AML-193 (cell line): ENCODE data around the gene SORBS1.

Experiments used
- DNase-seq, 2 experiments: peaks; one replicate each; lab custom pipeline; 2025; lab: John Stamatoyannopoulos, UW

The SORBS1 gene

GRCh38 chr10:95513941-95514392 is 47.2 kb downstream of the SORBS1 start:
- no peak for DNase-seq

- no peak for DNase-seq
Measured at GRCh38 chr10:95513008-95513589, 48.1 kb downstream of the SORBS1 start.

DNA sequence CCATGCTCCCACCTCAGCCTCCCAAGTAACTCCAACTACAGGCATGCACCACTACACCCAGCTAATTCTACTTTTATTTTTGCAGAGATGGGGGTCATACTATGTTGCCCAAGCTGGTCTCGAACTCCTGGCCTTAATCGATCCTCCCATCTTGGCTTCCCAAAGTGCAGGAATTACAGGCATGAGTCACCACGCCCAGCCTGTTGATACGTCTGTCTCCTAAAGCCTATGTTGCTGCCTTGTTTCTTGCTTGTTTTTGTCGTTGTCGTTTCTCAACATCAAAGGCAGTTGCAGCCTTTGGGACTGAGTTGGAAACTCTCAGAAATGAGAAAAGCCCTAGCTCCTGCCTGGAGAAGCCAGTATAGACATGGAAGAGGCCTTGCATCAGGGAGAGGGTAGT is 49.9 kb downstream of the SORBS1 start:
- DNase-seq = no peak

DNA sequence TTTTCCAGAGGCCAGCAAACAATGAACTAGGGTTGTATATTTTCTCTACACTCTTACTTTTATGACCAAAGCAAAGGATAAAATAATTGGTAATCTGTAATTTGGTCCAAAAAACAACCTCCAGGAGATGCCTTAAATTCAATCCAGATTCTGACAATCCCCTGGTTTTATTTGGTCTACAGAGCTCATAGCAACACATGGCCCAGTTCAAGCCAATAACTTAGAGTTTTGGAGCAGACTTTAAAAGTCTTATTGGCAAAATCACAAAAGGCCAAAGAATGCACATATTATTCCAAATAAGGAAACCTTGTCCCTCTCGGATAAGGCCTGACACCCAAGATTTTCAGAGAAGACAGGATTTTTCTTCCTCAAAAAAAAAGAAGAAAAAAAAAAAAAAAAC is 51.9 kb downstream of the SORBS1 start:
- DNase-seq = no peak

DNA sequence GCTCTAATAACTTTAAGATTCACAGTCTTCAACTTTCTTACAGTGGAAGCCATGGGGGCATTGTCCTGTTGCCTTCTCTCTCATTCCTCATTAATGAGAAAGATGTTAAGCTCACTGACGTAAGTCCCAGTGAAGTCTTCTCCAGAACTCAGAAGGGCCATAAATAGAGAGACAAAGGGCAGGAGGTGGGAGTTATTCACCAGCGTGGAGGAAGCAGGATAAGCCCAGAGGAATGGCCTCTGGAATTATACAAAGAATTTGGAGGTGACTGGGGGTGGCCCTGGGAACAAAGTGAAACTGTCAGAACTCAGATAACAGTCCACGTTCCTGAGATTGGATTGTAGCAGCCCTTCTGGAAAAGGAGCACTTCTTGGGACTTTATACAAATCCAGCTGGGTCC is 52.4 kb downstream of the SORBS1 start:
- no peak for DNase-seq

- DNase-seq = no peak
Measured at GRCh38 chr10:95506056-95506737, 55.0 kb downstream of the SORBS1 start.

DNA sequence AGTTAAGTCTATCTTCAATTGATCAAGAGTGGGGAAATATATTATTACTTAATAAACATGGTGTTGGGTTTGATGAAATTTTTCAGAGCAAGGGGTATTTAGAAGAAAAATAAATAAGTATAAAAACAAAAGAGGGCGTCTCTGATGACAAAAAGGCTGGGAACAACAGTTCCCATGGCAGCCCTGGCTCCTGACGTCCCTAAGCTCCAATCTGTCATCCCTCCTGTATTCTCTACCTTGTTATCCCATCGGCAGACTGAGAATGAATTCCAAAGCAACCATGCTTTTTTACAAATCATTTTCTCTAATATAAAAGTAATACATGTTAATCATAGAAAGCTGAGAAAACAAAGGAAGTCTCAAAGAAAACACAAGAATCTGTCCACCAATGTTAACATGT is 55.5 kb downstream of the SORBS1 start:
- DNase-seq = no peak

- DNase-seq = no peak
Measured at GRCh38 chr10:95505084-95505610, 56.0 kb downstream of the SORBS1 start.

DNA sequence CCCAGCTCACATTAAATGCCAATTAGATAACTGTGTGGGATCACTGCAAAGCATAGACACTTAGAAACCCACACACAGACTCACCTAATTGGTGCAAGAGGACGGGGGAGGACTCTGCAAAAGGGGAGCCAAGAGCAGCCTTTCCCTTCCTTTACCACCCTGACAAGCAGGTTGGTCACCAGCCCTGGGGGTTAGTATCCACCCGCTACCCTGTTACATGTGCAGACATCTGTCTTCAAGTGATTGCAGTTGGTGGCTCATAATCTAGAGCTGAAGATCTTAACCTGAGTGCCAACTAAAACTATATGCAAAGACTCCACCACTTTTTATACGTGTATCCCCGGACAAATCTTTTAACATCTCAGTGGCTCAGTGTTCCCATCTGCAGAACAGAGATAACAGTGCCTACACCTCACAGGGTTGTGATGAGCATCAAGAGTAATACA is 56.9 kb downstream of the SORBS1 start:
- DNase-seq = no peak

DNA sequence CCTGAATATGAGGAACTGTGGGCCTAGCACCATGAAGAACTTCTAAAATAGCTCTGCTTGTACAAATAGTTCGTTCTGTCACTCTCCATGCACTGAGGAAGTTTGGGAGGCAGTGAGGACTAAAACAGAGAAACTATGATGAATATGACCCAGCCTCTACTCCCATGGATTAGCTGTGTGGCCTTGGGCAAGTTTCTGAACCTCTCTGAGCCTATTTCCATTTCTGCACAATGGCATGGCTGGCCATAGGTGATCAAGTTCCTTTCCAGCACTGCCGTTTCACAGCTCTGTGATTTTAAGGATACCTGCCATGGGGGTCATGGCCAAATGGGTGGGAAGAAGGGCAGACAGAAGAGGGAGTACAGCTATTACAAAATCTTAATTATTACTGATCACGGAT is 57.6 kb downstream of the SORBS1 start:
- no peak for DNase-seq

- DNase-seq = no peak
Measured at GRCh38 chr10:95503001-95503400, 58.2 kb downstream of the SORBS1 start.

DNA sequence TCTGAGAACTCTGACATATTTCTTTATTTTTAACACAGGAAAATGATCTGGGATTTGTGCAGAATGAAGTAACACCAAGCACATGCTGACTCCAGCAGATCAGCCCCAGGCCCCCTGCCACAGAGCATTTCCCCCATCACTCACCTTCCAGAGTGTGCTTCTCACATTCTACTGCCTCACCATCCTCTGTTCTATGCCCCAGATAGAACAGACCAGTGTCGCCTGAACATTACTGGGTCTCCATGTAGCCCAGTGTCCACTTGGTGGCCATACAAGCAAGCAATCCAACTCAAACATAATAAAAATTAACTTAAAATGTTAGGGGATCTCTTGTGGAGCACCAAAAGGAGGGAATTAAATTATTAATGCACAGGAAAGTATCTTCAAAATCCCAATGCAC is 58.8 kb downstream of the SORBS1 start:
- no peak for DNase-seq

- DNase-seq = no peak
Measured at GRCh38 chr10:95501203-95502094, 59.7 kb downstream of the SORBS1 start.

DNA sequence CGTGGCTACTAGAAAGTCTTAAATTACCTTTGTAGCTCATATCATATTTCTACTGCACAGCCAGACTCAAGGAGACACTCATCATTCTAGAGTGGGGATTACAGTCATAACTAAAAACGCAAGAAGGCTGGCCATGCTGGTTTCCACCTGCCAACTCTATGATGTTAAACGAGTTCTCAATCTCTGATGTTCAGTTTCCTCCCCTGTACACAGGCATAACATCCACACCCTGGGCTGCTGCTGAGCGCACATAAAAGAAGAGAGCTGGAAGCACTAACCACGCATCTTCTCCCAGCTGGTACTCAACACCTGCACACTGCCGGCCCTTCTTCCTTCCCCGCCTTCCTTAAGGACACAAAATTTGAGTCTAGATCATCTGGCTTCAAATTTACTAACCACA is 60.5 kb downstream of the SORBS1 start:
- DNase-seq = no peak

DNA sequence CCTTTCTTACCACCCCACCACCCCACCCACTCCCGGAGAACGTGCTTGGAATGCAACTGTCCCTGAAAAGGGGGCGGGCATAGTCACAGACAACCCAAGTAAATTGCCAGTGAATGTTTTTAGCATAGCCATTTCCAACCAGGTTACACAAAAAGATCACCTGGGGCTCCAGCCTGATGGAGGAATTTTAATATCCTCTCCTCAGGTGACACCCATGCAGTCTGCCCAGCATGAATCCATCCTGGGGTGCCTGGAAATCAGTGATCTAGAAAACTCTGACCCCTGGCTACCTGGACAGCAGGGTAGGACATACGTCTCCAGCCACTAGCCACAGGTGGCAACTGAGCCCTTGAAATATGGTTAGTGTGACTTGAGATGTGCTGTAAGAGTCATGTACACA is 61.1 kb downstream of the SORBS1 start:
- DNase-seq = no peak

DNA sequence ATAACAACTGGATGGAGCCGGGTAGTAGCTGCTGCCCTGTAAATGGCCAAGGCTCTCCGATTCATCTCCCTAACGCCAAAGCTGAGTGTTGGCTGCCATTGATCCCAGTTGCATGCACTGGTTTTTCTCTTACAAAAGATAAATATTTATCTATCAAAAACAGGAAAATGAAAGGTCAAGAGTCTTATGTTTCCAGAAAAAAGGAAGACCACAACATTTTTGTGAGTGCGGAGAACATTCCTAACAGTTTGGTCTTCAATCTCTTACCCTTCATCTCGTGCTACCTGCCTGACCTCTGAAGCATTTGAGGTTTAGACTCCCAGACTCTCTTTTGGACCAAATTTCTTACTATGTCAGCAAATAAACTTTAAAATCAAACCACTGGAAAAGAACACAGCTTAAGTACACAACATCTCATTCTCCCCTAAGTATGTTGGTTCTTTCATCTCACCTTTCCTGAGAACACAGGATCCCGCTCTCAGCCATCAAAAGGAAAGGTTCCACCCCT is 61.6 kb downstream of the SORBS1 start:
- no peak for DNase-seq

- no peak for DNase-seq
Measured at GRCh38 chr10:95496951-95497350, 64.2 kb downstream of the SORBS1 start.

DNA sequence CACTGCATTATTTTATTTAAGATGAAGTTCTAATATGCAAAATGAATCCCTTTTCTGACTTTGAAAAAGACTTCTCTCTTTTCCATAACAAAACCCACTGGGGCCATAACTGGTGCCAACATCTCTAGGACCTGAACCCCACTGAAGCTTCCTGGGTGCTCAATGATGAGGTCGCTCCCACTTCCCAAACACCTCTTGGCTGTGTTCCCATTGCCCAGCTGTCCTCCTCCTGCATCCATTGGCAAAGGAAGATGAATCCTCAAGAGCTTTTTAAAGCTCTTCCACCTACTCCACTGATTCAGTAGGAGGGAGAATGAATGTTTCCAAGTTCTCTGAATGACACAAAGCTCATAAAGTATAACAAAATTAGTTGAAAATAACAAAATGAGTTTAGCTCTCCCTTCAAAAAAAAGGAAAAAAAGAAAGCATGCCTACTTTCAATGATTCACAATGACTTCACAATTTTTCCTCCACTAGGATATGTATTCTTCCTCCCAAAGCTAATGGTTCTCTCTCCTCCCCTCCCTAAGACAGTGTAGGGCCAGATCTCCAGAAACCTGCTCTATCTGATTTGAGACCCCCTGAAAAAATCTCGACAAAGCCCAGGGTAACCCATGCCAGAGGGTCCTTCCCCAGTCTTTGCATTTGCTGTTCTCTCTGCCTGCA is 64.8 kb downstream of the SORBS1 start:
- no peak for DNase-seq

- DNase-seq = no peak
Measured at GRCh38 chr10:95493862-95494261, 67.3 kb downstream of the SORBS1 start.

DNA sequence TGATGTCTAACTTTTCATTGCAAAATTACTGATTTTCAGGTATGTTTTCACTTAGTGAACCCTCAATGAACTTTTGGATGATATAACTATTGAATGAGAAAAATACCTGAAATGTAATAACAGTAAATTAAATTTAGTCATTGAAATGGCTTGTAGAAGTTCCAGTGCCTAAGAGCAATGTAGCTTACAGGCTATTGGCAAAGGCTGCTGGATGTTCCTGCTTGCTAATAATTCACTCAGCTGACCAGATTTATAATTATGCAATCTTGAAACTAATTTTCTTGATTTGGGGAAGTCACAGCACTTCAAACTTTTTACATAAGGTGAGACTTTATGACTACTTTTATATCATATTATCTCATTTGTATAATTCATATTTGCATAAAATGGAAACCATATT is 73.2 kb downstream of the SORBS1 start:
- DNase-seq = no peak

GRCh38 chr10:95485056-95485844 is 75.9 kb downstream of the SORBS1 start:
- DNase-seq = no peak
